Thymus (tissue), 11 donors: Measurements from ENCODE around the gene KRT39. TPM values are rescaled to one million over a fixed set of nuclear protein-coding genes. Genes with fewer than 3 reads are reported as not detected.

Experiments
- DNase-seq, 9 donors: peaks; one replicate each; pipeline ENCODE4 v3.0.0-alpha.2; 2013; ENCODE audit warnings: low spot score in 9 of 9, low read depth in 6 of 9, missing footprints in 1 of 9
- H3K27ac ChIP-seq, 2 donors: one replicate each; pipeline ENCODE4 v1.5.1; 2013; ENCODE audit warnings: control low read depth in 1 of 2, low read depth in 1 of 2, low read length in 1 of 2, mild to moderate bottlenecking in 1 of 2, moderate library complexity in 1 of 2
- H3K27me3 ChIP-seq, 2 donors: one replicate each; pipeline ENCODE4 v1.5.1; 2013; ENCODE audit warnings: low read length in 1 of 2; ENCODE audit not compliant: control insufficient read depth in 2 of 2, insufficient read depth in 1 of 2
- H3K36me3 ChIP-seq, 2 donors: one replicate each; pipeline ENCODE4 v1.5.1; 2013; ENCODE audit warnings: low read length in 1 of 2, mild to moderate bottlenecking in 1 of 2, moderate library complexity in 1 of 2; ENCODE audit not compliant: control insufficient read depth in 2 of 2, insufficient read depth in 2 of 2
- H3K4me1 ChIP-seq, 2 donors: one replicate each; pipeline ENCODE4 v1.5.1; 2013; ENCODE audit warnings: low read length in 2 of 2; ENCODE audit not compliant: control insufficient read depth in 2 of 2, insufficient read depth in 2 of 2
- H3K4me3 ChIP-seq, 2 donors: one replicate each; pipeline ENCODE4 v1.5.1; 2013; ENCODE audit warnings: low read length in 2 of 2, control low read depth in 1 of 2, mild to moderate bottlenecking in 1 of 2
- H3K9me3 ChIP-seq, 2 donors: one replicate each; pipeline ENCODE4 v1.5.1; 2013; ENCODE audit warnings: low read length in 1 of 2, mild to moderate bottlenecking in 1 of 2; ENCODE audit not compliant: control insufficient read depth in 2 of 2, insufficient read depth in 1 of 2
- WGBS: extraction: QIAGEN DNeasy Blood & Tissue Kit; methylation state at CpG from one replicate; pipeline ENCODE4 v1.1.7; 2013; 5-methylcytosine and 5-hydroxymethylcytosine counted together
- polyA plus RNA-seq: library from polyadenylated mRNA; stranded (reverse); fragments of 200-250 nt; gene quantifications from one replicate; pipeline ENCODE4 v1.2.3, GENCODE V29; 2013
- total RNA-seq: library from RNA; stranded (reverse); fragments of 120-200 nt; gene quantifications from one replicate; pipeline ENCODE4 v1.2.4, GENCODE V29; 2013
- donor health status: healthy.

Gene KRT39
- total and polyA plus RNA-seq, 2 donors, result 0.23 TPM; not detected in 1

DNA sequence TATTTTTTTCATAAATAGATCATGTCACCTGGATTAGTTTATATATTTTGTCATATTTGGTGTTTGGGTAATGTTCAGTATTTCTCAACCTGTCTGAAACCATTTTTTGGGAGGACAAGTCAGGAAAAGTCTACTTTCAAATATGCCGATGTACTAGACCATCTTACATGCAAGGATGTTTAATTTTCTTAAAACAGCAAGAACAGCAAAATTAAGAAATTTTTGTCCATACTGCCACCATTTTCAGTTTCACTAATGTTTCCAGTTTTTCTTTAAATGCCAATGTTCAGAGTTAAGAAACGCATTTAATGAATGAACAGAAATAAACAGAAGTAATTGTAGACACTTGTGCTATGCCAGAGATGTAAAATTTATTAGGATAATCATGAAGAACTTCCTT lies 26.3 kb upstream of the KRT39 start:
- no peak overlapping the region for H3K27ac ChIP-seq
- H3K9me3 ChIP-seq, result no peaks in the 10 kb centered on the region
- H3K27me3 ChIP-seq, result peaks cover 0 to 2% of the 10 kb centered on the region in 2 donors
- no peaks in the 10 kb centered on the region for H3K4me1 ChIP-seq
- DNase-seq, result no peak
- WGBS, result 98% methylated on average over 2 of the region's 2 CpGs
- H3K4me3 ChIP-seq, result no peak overlapping the region
- no peaks in the 10 kb centered on the region for H3K36me3 ChIP-seq

DNA sequence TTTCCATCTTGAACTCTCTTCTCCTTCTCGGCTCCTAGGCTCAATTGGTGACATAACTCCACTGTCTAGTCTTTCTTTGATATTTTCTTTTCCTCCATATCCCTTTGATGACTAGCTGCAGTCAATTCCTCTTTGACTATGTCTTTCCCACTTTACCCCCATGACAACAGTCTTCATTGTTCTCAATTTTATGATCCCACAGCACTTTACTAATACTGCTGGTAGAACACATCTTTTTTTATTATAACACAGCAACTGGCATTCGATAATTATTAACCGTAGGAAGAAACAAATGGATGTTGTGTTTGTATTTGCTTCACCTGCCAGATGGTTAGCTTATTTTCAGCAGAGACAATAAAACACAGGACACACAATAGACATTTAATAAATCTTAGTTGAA lies 25.9 kb upstream of the KRT39 start:
- Histone ChIP-seq H3K27me3 (peaks cover 0 to 2% of the 10 kb centered on the region in 2 donors), H3K27ac (no peak overlapping the region), H3K4me1 (no peaks in the 10 kb centered on the region), H3K9me3 (no peaks in the 10 kb centered on the region), H3K36me3 (no peaks in the 10 kb centered on the region), H3K4me3 (no peak overlapping the region)
- no peak for DNase-seq
- WGBS, result 97% methylated on average over 3 of the region's 3 CpGs

GRCh38 chr17:40986920-40987319 lies 20.2 kb upstream of the KRT39 start:
- Histone ChIP-seq H3K4me1 (no peaks in the 10 kb centered on the region), H3K4me3 (no peak overlapping the region), H3K36me3 (no peaks in the 10 kb centered on the region), H3K27me3 (no peaks in the 10 kb centered on the region), H3K9me3 (no peaks in the 10 kb centered on the region), H3K27ac (no peak overlapping the region)
- DNase-seq, result no peak
- WGBS, result 89% methylated on average over 8 of the region's 8 CpGs

DNA sequence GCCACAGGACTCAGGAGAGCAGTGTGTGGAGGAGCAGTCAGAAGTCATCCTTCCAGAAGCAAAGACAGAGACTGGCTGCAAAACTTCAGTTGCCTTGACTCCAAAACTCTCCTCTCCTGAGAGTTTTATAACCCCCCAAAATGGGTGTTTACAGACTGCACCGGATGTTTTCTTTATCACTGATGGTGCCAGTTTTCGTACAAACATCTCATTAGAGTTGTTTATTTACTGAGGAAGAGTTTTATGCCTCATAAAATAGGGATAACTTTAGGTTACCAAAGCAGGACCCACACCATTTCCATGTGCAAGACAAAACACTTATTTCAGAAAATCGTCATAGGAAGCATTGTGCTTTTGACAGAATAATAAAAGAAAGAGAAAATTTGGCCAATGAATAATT lies 17.5 kb upstream of the KRT39 start, which contains the start of gene KRT40:
TSS of gene KRT40 (minus strand) at position 101 of the 400 bp plus-strand sequence. CDS start at position 48, 53 bp downstream.
- Histone ChIP-seq H3K27me3 (no peaks in the 10 kb centered on the region), H3K27ac (no peak within 1 kb of the TSS), H3K4me3 (no peak within 1 kb of the TSS), H3K4me1 (no peaks in the 10 kb centered on the region), H3K9me3 (no peaks in the 10 kb centered on the region), H3K36me3 (no peaks in the 10 kb centered on the region)
- 73% methylated on average over 3 of the region's 3 CpGs for WGBS
- no peak for DNase-seq

DNA sequence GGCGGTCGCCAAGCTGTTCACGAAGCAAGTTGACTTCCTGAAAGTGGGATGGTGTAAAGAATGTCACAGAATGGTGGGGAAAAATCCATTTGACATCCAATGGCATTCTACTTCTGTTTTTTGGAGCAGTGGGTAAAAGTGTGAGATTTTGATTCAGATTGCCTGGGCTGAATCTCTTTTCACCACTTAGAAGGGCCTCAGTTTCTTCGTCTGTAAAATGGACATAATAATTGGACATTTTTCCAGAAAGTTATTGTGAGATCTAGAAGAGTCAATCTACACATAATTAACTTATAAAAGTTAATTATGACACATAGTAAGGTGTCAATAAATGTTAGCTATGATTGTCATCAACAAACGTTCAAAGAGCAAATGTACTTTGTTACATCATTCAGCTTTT lies 14.4 kb upstream of the KRT39 start:
- Histone ChIP-seq H3K36me3 (no peaks in the 10 kb centered on the region), H3K4me3 (no peak overlapping the region), H3K4me1 (no peaks in the 10 kb centered on the region), H3K9me3 (no peaks in the 10 kb centered on the region), H3K27me3 (peaks cover 0 to 2% of the 10 kb centered on the region in 2 donors), H3K27ac (no peak overlapping the region)
- 72% methylated on average over 5 of the region's 5 CpGs for WGBS
- no peak for DNase-seq

DNA sequence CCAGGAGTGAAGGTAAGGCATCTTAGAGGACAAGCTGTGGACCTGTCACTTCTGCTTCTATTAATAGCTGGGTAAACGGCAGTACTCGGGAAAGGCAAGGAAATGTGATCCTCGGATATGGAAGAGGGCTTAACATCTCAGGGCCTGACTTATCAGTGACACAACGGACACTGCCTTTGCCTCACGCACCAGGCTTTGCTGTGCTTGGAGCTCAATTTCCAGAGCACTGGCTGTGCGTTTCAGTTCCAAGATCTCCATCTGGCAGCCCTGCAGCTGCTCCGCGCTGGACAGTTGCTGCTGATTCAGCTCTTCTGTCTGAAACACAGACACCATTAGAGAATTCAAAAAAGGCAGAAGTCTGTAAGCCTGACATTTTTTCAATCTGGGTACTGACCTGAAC lies 13.8 kb upstream of the KRT39 start:
- no peaks in the 10 kb centered on the region for H3K36me3 ChIP-seq
- H3K4me3 ChIP-seq, result no peak overlapping the region
- no peak overlapping the region for H3K27ac ChIP-seq
- H3K27me3 ChIP-seq, result peaks cover 0 to 4% of the 10 kb centered on the region in 2 donors
- no peaks in the 10 kb centered on the region for H3K9me3 ChIP-seq
- DNase-seq, result peak in 1 of 9 donors; percentile 4
- WGBS, result 81% methylated on average over 8 of the region's 8 CpGs
- H3K4me1 ChIP-seq, result no peaks in the 10 kb centered on the region

- Histone ChIP-seq H3K27me3 (peaks cover 0 to 4% of the 10 kb centered on the region in 2 donors), H3K9me3 (no peaks in the 10 kb centered on the region), H3K4me3 (no peak overlapping the region), H3K4me1 (no peaks in the 10 kb centered on the region), H3K36me3 (no peaks in the 10 kb centered on the region), H3K27ac (no peak overlapping the region)
- no peak for DNase-seq
- WGBS, result 94% methylated on average over 3 of the region's 3 CpGs
Observed at GRCh38 chr17:40980117-40980516, 13.4 kb upstream of the KRT39 start.

DNA sequence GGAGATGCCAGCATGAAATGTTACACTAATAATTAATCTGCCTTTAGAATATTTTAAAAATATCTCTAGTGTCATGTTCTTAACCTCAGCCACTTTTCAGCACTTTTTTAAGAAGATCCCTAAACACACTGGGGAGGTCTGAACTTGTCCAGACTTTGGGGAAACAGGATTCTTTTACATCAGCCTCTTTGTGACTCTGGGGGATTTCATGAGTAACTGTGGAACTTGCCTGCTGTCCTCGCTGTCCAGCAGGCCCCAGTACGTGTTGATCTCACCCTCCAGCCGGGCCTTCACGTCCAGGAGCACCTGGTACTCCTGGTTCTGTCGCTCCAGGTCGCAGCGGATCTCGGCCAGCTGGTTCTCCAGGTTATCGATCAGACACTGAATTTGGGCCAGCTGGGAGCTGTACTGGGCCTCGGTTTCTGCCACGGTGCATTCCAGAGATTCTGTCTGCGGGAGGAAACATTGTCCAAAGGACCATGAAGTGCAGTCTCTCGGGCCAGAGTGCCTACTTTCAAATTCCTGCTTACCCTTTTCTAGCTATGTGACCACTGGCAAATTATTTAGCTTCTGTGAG lies 11.9 kb upstream of the KRT39 start:
- Histone ChIP-seq H3K27ac (peak overlapping the region in 1 of 2 donors; percentile 46), H3K4me3 (no peak overlapping the region), H3K36me3 (no peaks in the 10 kb centered on the region), H3K27me3 (peaks cover 0 to 4% of the 10 kb centered on the region in 2 donors), H3K9me3 (no peaks in the 10 kb centered on the region), H3K4me1 (no peaks in the 10 kb centered on the region)
- 85% methylated on average over 13 of the region's 13 CpGs for WGBS
- DNase-seq, result peak in 1 of 9 donors; percentile 11

- Histone ChIP-seq H3K9me3 (no peaks in the 10 kb centered on the region), H3K36me3 (no peaks in the 10 kb centered on the region), H3K4me1 (no peaks in the 10 kb centered on the region), H3K27ac (no peak overlapping the region), H3K4me3 (no peak overlapping the region), H3K27me3 (peaks cover 0 to 4% of the 10 kb centered on the region in 2 donors)
- no peak for DNase-seq
Observed at GRCh38 chr17:40975516-40975915, 8.8 kb upstream of the KRT39 start.
